GM23338 (cell line): Measurements from ENCODE around the gene SULT2B1. TPM values are rescaled to one million over a fixed set of nuclear protein-coding genes. Genes with fewer than 3 reads are reported as not detected.
A peak's percentile ranks its signal among the peaks of the same experiment; 100 is the strongest.

Source experiments
- ATAC-seq: fragments of 200-7000 bp; cut with Tn5 transposase; 3 replicates; pipeline ENCODE4 v1.9.1; 2020
- DNase-seq: peaks from one replicate; pipeline ENCODE4 v3.0.0-alpha.2; 2015; ENCODE audit warnings: low spot score
- H2AFZ ChIP-seq: fragments of 200-600 bp; sonication (generic); 2 replicates; pipeline ENCODE4 v1.8.0; 2016; ENCODE audit warnings: antibody characterized with exemption, mild to moderate bottlenecking, moderate library complexity
- H3F3A ChIP-seq: fragments of 200-600 bp; sonication (generic); replicated peaks from 2 replicates; pipeline ENCODE4 v1.8.0; 2017; ENCODE audit warnings: antibody characterized with exemption, mixed run types, low read depth
- H3K27ac ChIP-seq: fragments of 200-600 bp; sonication (generic); 2 replicates; pipeline ENCODE4 v1.6.1; 2016; ENCODE audit warnings: low read depth
- H3K27me3 ChIP-seq: fragments of 200-600 bp; sonication (generic); 2 replicates; pipeline ENCODE4 v1.8.0; 2016; ENCODE audit warnings: mild to moderate bottlenecking, mixed run types, moderate library complexity; ENCODE audit not compliant: insufficient read depth
- H3K36me3 ChIP-seq: fragments of 200-600 bp; sonication (generic); 2 replicates; pipeline ENCODE4 v1.8.0; 2016; ENCODE audit warnings: mild to moderate bottlenecking; ENCODE audit not compliant: insufficient read depth
- H3K4me1 ChIP-seq: fragments of 200-600 bp; sonication (generic); 2 replicates; pipeline ENCODE4 v1.8.0; 2016; ENCODE audit warnings: mild to moderate bottlenecking, moderate library complexity; ENCODE audit not compliant: insufficient read depth
- H3K4me2 ChIP-seq: fragments of 200-600 bp; sonication (generic); 2 replicates; pipeline ENCODE4 v1.7.1; 2017; ENCODE audit warnings: mixed run types
- H3K4me3 ChIP-seq: fragments of 200-600 bp; sonication (generic); 2 replicates; pipeline ENCODE4 v1.6.1; 2016; ENCODE audit warnings: mixed run types
- H3K79me2 ChIP-seq: fragments of 200-600 bp; sonication (generic); replicated peaks from 2 replicates; pipeline ENCODE4 v1.8.0; 2017; ENCODE audit warnings: mild to moderate bottlenecking; ENCODE audit not compliant: insufficient read depth
- H3K9me2 ChIP-seq: fragments of 200-600 bp; sonication (generic); 2 replicates; pipeline ENCODE4 v1.8.0; 2017; ENCODE audit not compliant: insufficient read depth
- H4K20me1 ChIP-seq: fragments of 200-600 bp; sonication (generic); replicated peaks from 2 replicates; pipeline ENCODE4 v1.8.0; 2017; ENCODE audit warnings: mild to moderate bottlenecking; ENCODE audit not compliant: insufficient read depth
- H3K27ac Mint-ChIP-seq: 2 replicates; pipeline ENCODE4 v1.8.0; 2020; ENCODE audit warnings: inconsistent platforms, mild to moderate bottlenecking, moderate library complexity, mixed read lengths
- H3K27me3 Mint-ChIP-seq: 3 replicates; pipeline ENCODE4 v1.8.0; 2022; ENCODE audit warnings: low read depth, mild to moderate bottlenecking, moderate library complexity, mixed read lengths, inconsistent platforms; ENCODE audit not compliant: insufficient read depth, poor library complexity
- H3K36me3 Mint-ChIP-seq: 3 replicates; pipeline ENCODE4 v1.8.0; 2021; ENCODE audit warnings: low read depth, mild to moderate bottlenecking, inconsistent platforms, moderate library complexity, mixed read lengths
- H3K4me1 Mint-ChIP-seq: 3 replicates; pipeline ENCODE4 v1.8.0; 2020; ENCODE audit warnings: mild to moderate bottlenecking, inconsistent platforms, mixed read lengths
- H3K4me3 Mint-ChIP-seq: 3 replicates; pipeline ENCODE4 v1.8.0; 2021; ENCODE audit warnings: moderate library complexity, mild to moderate bottlenecking, inconsistent platforms, mixed read lengths
- H3K9me3 Mint-ChIP-seq: 3 replicates; pipeline ENCODE4 v1.8.0; 2020; ENCODE audit warnings: moderate library complexity, mild to moderate bottlenecking, inconsistent platforms, mixed read lengths
- CREB1 ChIP-seq: fragments of 250-450 bp; sonication (Bioruptor Pico); IDR thresholded peaks from 2 replicates; pipeline ENCODE4 v1.5.0; 2020; ENCODE audit warnings: low read depth, mild to moderate bottlenecking, moderate library complexity
- EZH2 ChIP-seq: fragments of 200-600 bp; sonication (generic); IDR thresholded peaks from one replicate; pipeline ENCODE4 v1.8.0; 2017; ENCODE audit warnings: antibody characterized with exemption, mild to moderate bottlenecking, low read depth; ENCODE audit not compliant: unreplicated experiment
- JUNB ChIP-seq: IDR thresholded peaks from one replicate; pipeline ENCODE4 v1.6.1; 2016; ENCODE audit warnings: antibody characterized with exemption; ENCODE audit not compliant: unreplicated experiment
- NANOG ChIP-seq: IDR thresholded peaks from 2 replicates; pipeline ENCODE4 v1.6.1; 2016; ENCODE audit warnings: antibody characterized with exemption, borderline replicate concordance
- POLR2AphosphoS5 ChIP-seq: IDR thresholded peaks from 2 replicates; pipeline ENCODE4 v1.6.1; 2016; ENCODE audit warnings: antibody characterized with exemption, low read depth
- REST ChIP-seq: IDR thresholded peaks from one replicate; pipeline ENCODE4 v1.6.1; 2018; ENCODE audit warnings: antibody characterized with exemption; ENCODE audit not compliant: unreplicated experiment
- STAT1 ChIP-seq: IDR thresholded peaks from one replicate; pipeline ENCODE4 v1.6.1; 2016; ENCODE audit warnings: antibody characterized with exemption; ENCODE audit not compliant: unreplicated experiment
- ZNF114 ChIP-seq: fragments of 250-450 bp; sonication (Bioruptor Pico); IDR thresholded peaks from 2 replicates; pipeline ENCODE4 v1.5.0; 2020; ENCODE audit warnings: mild to moderate bottlenecking, moderate library complexity
- ZNF331 ChIP-seq: fragments of 250-450 bp; sonication (Bioruptor Pico); IDR thresholded peaks from 2 replicates; pipeline ENCODE4 v1.5.0; 2020; ENCODE audit warnings: low read depth, mild to moderate bottlenecking, moderate library complexity
- polyA plus RNA-seq: library from polyadenylated mRNA; unstranded; fragments of >200 nt; fragmentation: Nextera tagmentation; extraction: Ambion mirVana; gene quantifications from 2 replicates; pipeline ENCODE4 v1.2.1, GENCODE V29; 2016
- total RNA-seq: library from RNA; depleted of rRNA; stranded (reverse); fragments of >200 nt; shearing (Covaris generic); gene quantifications from 2 replicates; pipeline ENCODE4 v1.2.3, GENCODE V29; 2014
- TF ChIP-seq, protein P1 (sequence below): fragments of 250-450 bp; sonication (Bioruptor Pico); IDR thresholded peaks from 2 replicates; pipeline ENCODE4 v1.5.0; 2020; ENCODE audit warnings: mild to moderate bottlenecking, moderate library complexity
- TF ChIP-seq, protein P2 (sequence below): IDR thresholded peaks from 2 replicates; pipeline ENCODE4 v1.6.1; 2016; ENCODE audit warnings: antibody characterized with exemption

Gene SULT2B1
- total and polyA plus RNA-seq, 2 experiments from 2014 or later = 1.3 to 2.5 TPM

GRCh38 chr19:48565090-48565489 lies 13.1 kb downstream of the SULT2B1 start:
- no peak for ATAC-seq

GRCh38 chr19:48568345-48568886 lies 16.4 kb downstream of the SULT2B1 start:
- no peak overlapping the region; the same call in 1 of the 2 replicates for H3K27ac ChIP-seq
- TF ChIP-seq, protein P1, sequence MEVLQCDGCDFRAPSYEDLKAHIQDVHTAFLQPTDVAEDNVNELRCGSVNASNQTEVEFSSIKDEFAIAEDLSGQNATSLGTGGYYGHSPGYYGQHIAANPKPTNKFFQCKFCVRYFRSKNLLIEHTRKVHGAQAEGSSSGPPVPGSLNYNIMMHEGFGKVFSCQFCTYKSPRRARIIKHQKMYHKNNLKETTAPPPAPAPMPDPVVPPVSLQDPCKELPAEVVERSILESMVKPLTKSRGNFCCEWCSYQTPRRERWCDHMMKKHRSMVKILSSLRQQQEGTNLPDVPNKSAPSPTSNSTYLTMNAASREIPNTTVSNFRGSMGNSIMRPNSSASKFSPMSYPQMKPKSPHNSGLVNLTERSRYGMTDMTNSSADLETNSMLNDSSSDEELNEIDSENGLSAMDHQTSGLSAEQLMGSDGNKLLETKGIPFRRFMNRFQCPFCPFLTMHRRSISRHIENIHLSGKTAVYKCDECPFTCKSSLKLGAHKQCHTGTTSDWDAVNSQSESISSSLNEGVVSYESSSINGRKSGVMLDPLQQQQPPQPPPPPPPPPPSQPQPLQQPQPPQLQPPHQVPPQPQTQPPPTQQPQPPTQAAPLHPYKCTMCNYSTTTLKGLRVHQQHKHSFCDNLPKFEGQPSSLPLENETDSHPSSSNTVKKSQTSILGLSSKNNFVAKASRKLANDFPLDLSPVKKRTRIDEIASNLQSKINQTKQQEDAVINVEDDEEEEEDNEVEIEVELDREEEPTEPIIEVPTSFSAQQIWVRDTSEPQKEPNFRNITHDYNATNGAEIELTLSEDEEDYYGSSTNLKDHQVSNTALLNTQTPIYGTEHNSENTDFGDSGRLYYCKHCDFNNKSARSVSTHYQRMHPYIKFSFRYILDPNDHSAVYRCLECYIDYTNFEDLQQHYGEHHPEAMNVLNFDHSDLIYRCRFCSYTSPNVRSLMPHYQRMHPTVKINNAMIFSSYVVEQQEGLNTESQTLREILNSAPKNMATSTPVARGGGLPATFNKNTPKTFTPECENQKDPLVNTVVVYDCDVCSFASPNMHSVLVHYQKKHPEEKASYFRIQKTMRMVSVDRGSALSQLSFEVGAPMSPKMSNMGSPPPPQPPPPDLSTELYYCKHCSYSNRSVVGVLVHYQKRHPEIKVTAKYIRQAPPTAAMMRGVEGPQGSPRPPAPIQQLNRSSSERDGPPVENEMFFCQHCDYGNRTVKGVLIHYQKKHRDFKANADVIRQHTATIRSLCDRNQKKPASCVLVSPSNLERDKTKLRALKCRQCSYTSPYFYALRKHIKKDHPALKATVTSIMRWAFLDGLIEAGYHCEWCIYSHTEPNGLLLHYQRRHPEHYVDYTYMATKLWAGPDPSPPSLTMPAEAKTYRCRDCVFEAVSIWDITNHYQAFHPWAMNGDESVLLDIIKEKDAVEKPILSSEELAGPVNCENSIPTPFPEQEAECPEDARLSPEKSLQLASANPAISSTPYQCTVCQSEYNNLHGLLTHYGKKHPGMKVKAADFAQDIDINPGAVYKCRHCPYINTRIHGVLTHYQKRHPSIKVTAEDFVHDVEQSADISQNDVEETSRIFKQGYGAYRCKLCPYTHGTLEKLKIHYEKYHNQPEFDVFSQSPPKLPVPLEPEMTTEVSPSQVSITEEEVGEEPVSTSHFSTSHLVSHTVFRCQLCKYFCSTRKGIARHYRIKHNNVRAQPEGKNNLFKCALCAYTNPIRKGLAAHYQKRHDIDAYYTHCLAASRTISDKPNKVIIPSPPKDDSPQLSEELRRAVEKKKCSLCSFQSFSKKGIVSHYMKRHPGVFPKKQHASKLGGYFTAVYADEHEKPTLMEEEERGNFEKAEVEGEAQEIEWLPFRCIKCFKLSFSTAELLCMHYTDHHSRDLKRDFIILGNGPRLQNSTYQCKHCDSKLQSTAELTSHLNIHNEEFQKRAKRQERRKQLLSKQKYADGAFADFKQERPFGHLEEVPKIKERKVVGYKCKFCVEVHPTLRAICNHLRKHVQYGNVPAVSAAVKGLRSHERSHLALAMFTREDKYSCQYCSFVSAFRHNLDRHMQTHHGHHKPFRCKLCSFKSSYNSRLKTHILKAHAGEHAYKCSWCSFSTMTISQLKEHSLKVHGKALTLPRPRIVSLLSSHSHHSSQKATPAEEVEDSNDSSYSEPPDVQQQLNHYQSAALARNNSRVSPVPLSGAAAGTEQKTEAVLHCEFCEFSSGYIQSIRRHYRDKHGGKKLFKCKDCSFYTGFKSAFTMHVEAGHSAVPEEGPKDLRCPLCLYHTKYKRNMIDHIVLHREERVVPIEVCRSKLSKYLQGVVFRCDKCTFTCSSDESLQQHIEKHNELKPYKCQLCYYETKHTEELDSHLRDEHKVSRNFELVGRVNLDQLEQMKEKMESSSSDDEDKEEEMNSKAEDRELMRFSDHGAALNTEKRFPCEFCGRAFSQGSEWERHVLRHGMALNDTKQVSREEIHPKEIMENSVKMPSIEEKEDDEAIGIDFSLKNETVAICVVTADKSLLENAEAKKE (CRISPR knock-in tag) = no peak
- no peak for TF ChIP-seq EZH2
- TF ChIP-seq REST = no peak
- no peak for TF ChIP-seq ZNF331
- no peak for TF ChIP-seq ZNF114 (CRISPR knock-in tag)
- TF ChIP-seq NANOG = no peak
- no peak for TF ChIP-seq JUNB

More at GRCh38 chr19:48565090-48565489, 13.1 kb downstream of the SULT2B1 start:
- H3K27me3 Mint-ChIP-seq = peaks cover 12% of the 10 kb centered on the region
- no peak overlapping the region for H3K4me2 ChIP-seq
- no peaks in the 10 kb centered on the region for H3K36me3 ChIP-seq
- no peaks in the 10 kb centered on the region for H3K9me2 ChIP-seq
- peaks cover 4% of the 10 kb centered on the region; the same call in 1 of the 2 replicates for H3K4me1 ChIP-seq
- H2AFZ ChIP-seq = no peak overlapping the region
- no peaks in the 10 kb centered on the region for H3K9me3 Mint-ChIP-seq
- no peak overlapping the region for H3K27ac ChIP-seq
- H3K27me3 ChIP-seq = no peaks in the 10 kb centered on the region
- H3F3A ChIP-seq = 0 out of 2 replicates have a peak, but pooled peaks cover 4% of the 10 kb centered on the region
- H3K4me3 Mint-ChIP-seq = no peak overlapping the region
- peaks cover 7% of the 10 kb centered on the region for H3K4me1 Mint-ChIP-seq
- H3K4me3 ChIP-seq = no peak overlapping the region
- TF ChIP-seq EZH2 (no peak), POLR2AphosphoS5 (no peak), STAT1 (no peak), JUNB (no peak), CREB1 (CRISPR knock-in tag) (no peak), ZNF331 (no peak)
- TF ChIP-seq, protein P2, sequence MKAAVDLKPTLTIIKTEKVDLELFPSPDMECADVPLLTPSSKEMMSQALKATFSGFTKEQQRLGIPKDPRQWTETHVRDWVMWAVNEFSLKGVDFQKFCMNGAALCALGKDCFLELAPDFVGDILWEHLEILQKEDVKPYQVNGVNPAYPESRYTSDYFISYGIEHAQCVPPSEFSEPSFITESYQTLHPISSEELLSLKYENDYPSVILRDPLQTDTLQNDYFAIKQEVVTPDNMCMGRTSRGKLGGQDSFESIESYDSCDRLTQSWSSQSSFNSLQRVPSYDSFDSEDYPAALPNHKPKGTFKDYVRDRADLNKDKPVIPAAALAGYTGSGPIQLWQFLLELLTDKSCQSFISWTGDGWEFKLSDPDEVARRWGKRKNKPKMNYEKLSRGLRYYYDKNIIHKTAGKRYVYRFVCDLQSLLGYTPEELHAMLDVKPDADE = no peak
- no peak overlapping the region for H3K27ac Mint-ChIP-seq
- H3K36me3 Mint-ChIP-seq = no peaks in the 10 kb centered on the region
- H4K20me1 ChIP-seq = no peaks in the 10 kb centered on the region
- no peaks in the 10 kb centered on the region for H3K79me2 ChIP-seq
- no peak for DNase-seq

More at GRCh38 chr19:48568345-48568886, 16.4 kb downstream of the SULT2B1 start:
- Histone ChIP-seq H3K4me2 (peak overlapping the region; percentile 71), H3K4me3 (peak overlapping the region; percentile 44), H3K79me2 (no peaks in the 10 kb centered on the region), H3K4me1 (peaks cover 10% of the 10 kb centered on the region; the same call in 1 of the 2 replicates), H3K36me3 (no peaks in the 10 kb centered on the region), H3K27me3 (no peaks in the 10 kb centered on the region), H3F3A (0 out of 2 replicates have a peak, but pooled peaks cover 4% of the 10 kb centered on the region), H3K9me2 (no peaks in the 10 kb centered on the region), H4K20me1 (no peaks in the 10 kb centered on the region), H2AFZ (peak overlapping the region; percentile 99)
- Mint-ChIP-seq H3K4me3 (peak overlapping the region; percentile 45; the same call in 1 of the 3 replicates), H3K4me1 (peaks cover 17% of the 10 kb centered on the region), H3K27me3 (peaks cover 26% of the 10 kb centered on the region), H3K27ac (peak overlapping the region; percentile 74; the same call in 1 of the 2 replicates), H3K9me3 (no peaks in the 10 kb centered on the region), H3K36me3 (no peaks in the 10 kb centered on the region)
- DNase-seq = peak; percentile 65
- peak; percentile 88 for ATAC-seq
